Lower leg skin (tissue), 4 donors: ENCODE results near the gene EBLN1. TPM values are rescaled to one million over a fixed set of nuclear protein-coding genes. Genes with fewer than 3 reads are reported as not detected.

ENCODE experiments used
- DNase-seq, 2 donors: peaks; one replicate each; pipeline ENCODE4 v3.0.0-alpha.2; 2019; ENCODE audit warnings: low spot score in 2 of 2
- H3K4me3 ChIP-seq: fragments of 200-600 bp; sonication (generic); 2 replicates; pipeline ENCODE4 v1.5.1; 2017; ENCODE audit warnings: mild to moderate bottlenecking, low read depth; ENCODE audit not compliant: poor library complexity, severe bottlenecking
- POLR2A ChIP-seq, 2 donors: fragments of 450-650 bp; IDR thresholded peaks; one replicate each; pipeline ENCODE4 v1.6.1; 2016 to 2017; ENCODE audit warnings: antibody characterized with exemption in 2 of 2, mild to moderate bottlenecking in 1 of 2, moderate library complexity in 1 of 2
- WGBS, 2 donors: methylation state at CpG; one replicate each; pipeline ENCODE4 v1.1.5; 2018; 5-methylcytosine and 5-hydroxymethylcytosine counted together
- intact Hi-C: fragments of 100-400 bp; cut with DNase I; formaldehyde crosslinking; loops from one replicate; pipeline ENCODE4 v1.15.0; 2023; ENCODE audit warnings: low total_unique reads
- total RNA-seq, 4 donors: library from RNA; depleted of rRNA; stranded (reverse); fragments of >200 nt; gene quantifications; one replicate each; pipeline ENCODE4 v1.1.0, GENCODE V29; 2016
- TF ChIP-seq, protein P1 (sequence below), 3 donors: fragments of 450-650 bp; IDR thresholded peaks; one replicate each; pipeline ENCODE4 v1.5.1; 2016; ENCODE audit warnings: antibody characterized with exemption in 3 of 3, mild to moderate bottlenecking in 3 of 3, moderate library complexity in 2 of 3

EBLN1 gene
- total RNA-seq, 4 donors from 2014 or later: not detected

DNA sequence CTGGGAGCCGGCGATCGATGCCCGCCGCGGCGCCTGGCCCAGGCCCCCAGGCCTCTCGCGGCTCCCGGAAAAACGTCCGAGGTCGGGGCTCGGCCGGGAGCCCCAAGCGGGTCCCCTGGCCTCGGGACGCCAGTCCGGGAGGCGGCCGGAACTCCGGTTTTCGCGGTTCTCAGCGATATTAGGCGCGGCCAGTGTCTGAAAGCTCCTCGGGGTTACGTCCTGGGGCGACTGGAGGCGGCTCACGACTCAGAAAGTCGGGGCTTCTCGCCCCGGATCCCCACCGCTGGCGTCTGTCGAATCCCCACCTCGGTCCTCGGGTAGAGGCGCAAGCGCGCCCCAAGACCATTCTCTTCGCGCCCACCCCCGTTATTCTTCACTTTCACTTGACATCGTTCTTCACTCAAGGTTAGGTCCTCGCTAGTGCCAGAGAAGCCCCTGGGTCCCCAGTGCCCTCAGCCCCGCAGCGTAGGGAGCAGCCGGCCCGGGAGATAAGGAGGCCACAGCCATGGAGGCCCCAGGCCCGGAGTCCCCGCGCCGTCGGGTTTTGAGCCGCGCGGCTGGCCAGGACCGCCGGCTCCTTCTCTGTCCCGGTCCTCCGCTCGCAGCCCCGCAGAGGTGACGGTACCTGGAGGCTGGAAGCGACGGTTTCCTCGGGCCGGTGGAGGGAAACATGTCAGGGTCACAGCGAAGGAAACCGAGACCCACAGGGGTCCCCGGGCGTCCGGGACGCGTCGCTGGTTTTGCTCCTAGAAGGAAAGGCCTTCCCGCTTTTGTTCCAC lies 35.2 kb upstream of the EBLN1 start:
- peak overlapping the region; percentile 82 for H3K4me3 ChIP-seq
- 29 to 36% methylated on average over 64 to 80 of the region's 80 CpGs for WGBS, 2 donors
- TF ChIP-seq POLR2A (IDR thresholded peaks at IDR 0.05): no peak
- TF ChIP-seq, protein P1, sequence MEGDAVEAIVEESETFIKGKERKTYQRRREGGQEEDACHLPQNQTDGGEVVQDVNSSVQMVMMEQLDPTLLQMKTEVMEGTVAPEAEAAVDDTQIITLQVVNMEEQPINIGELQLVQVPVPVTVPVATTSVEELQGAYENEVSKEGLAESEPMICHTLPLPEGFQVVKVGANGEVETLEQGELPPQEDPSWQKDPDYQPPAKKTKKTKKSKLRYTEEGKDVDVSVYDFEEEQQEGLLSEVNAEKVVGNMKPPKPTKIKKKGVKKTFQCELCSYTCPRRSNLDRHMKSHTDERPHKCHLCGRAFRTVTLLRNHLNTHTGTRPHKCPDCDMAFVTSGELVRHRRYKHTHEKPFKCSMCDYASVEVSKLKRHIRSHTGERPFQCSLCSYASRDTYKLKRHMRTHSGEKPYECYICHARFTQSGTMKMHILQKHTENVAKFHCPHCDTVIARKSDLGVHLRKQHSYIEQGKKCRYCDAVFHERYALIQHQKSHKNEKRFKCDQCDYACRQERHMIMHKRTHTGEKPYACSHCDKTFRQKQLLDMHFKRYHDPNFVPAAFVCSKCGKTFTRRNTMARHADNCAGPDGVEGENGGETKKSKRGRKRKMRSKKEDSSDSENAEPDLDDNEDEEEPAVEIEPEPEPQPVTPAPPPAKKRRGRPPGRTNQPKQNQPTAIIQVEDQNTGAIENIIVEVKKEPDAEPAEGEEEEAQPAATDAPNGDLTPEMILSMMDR (IDR thresholded peaks at IDR 0.05): no peak
- intact Hi-C loops: loop anchor here (5.0 kb wide), 1 partner anchor 69 kb away; the partner anchor contains the start of gene BMI1
- DNase-seq: peak; percentile 28 to 90

DNA sequence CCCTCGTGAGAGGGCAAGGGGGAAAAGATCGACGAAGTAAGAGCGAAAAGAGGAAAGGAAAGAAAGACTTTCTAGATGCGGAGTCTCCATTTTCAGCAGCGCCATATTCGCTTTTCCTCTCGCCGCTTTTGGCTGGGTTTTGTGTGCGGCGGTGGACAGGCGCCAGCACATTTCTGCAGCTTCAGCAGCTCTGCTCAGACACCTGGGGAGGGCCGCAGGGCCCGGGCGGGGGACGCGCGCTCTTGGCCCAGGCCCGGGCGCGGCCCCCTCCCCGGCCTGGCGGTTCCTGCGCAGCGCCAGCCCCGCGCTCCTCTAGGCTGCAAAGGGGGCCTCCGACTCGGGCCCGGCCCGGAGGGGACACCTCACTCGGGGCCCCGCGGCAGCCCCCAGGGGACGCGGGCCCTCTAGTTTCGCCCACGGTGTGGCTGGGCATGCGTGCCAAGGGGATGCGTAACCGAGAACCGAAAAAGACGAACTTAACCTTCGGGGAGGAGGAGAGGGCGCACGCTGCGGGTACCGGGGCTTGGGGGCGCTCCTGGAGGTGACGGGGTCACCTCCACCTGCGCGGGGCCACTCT lies 34.5 kb upstream of the EBLN1 start:
- peak overlapping the region; percentile 82 for H3K4me3 ChIP-seq
- WGBS, 2 donors: 0% methylated on average over 24 to 29 of the region's 52 CpGs
- intact Hi-C loops: loop anchor here (5.0 kb wide), 1 partner anchor 70 kb away; the partner anchor contains the start of gene BMI1
- DNase-seq: peak in 1 of 2 donors; percentile 23
- no peak for TF ChIP-seq POLR2A (IDR thresholded peaks at IDR 0.05)
- TF ChIP-seq, protein P1 (IDR thresholded peaks at IDR 0.05): no peak

DNA sequence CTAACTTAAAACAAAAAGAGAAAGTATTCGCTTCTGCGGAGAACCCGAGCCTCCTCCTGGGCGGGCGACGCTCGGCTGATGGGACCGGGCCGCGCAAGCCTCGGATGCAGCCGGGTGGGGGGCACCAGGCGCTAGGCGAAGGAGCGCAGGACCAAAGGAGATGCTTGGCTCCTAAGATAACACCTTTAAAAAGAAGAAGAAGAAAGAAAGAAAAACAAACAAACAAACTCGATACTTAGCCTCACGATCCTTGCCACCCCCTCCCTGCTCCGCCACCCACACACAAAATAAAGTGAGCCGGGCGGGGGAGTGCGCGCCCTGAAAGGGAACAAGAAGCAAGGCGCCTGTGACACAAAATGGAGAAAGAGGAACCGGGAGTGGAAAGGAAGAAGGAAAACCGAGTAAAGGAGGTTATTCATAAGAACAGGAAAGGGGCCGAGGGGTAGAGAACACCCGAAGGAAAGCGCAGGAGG lies 34.0 kb upstream of the EBLN1 start:
- peak overlapping the region; percentile 82 for H3K4me3 ChIP-seq
- 0 to 1% methylated on average over 28 of the region's 28 CpGs for WGBS, 2 donors
- TF ChIP-seq, protein P1 (IDR thresholded peaks at IDR 0.05): no peak
- no peak for TF ChIP-seq POLR2A (IDR thresholded peaks at IDR 0.05)
- intact Hi-C loops: loop anchor here (5.0 kb wide), 1 partner anchor 71 kb away; the partner anchor contains the start of gene BMI1
- peak; percentile 38 to 90 for DNase-seq

DNA sequence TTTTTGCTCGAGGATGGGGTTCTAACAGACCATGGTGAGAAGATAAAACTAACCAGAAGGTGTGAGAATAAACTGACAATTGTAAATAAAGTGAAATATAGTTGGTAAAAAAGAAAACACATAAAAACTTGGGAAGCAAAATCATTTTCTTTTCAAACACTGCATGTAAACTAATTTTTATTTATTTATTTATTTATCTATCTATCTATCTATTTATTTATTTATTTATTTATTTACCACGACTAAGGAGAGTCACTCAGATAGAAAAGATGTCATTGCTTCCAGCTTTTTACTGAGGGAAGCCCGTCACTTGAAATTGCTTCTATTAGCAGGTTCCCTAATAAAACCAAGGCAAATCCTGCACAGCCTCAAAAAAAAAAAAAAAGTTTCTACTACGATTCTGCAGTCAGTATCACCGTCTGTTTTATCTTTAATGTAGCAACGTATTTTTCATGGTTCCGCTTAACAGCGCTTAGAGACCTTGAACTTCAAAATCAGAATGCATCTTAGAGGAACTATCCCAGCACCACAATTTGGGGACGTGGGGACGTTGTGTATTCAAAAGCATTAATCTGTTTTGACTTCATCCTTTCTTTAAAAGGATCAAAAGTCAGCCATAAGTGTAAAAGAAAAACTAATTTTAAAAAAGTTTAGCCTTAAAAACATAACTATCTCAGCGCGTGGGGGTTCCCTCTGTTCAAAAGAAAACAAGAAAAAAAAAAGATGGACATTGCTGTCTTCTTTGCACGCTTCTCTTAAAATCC lies 33.3 kb upstream of the EBLN1 start:
- WGBS, 2 donors: 14 to 15% methylated on average over 13 of the region's 13 CpGs
- TF ChIP-seq POLR2A (IDR thresholded peaks at IDR 0.05): no peak
- TF ChIP-seq, protein P1 (IDR thresholded peaks at IDR 0.05): no peak
- intact Hi-C loops: loop anchor here (5.0 kb wide), 1 partner anchor 71 kb away; the partner anchor contains the start of gene BMI1
- peak overlapping the region; percentile 82 for H3K4me3 ChIP-seq
- no peak for DNase-seq

DNA sequence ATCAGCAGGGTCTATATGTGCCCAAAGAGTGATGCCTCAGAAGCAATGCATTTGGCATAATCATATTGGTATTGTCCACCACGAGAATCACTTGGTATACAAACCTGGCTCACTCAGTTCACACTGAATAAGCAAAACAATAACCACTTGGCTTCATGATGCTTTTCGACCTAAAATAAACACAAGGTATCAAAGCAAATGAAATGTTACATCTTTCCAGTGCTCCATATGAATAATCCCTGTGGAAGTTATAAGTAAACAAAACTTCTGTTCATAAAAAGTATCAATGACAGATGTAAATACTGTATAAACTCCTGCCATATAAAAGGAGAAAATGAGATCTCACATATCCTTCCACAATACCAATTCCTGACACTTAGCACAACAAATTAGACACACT lies 29.8 kb upstream of the EBLN1 start:
- no peak overlapping the region for H3K4me3 ChIP-seq
- intact Hi-C loops: no loop called here
- TF ChIP-seq POLR2A (IDR thresholded peaks at IDR 0.05): no peak
- TF ChIP-seq, protein P1 (IDR thresholded peaks at IDR 0.05): no peak
- no peak for DNase-seq
- 84 to 94% methylated on average over 2 of the region's 2 CpGs for WGBS, 2 donors
